ENCODE data around the gene SESN1. TPM values are rescaled to one million over a fixed set of nuclear protein-coding genes. Genes with fewer than 3 reads are reported as not detected.

The SESN1 gene
- total RNA-seq = 14.2 and 23.7 TPM in 2 replicates

GRCh38 chr6:109094416-109095035, at the start of gene SESN1:
SESN1 (minus strand) TSS chr6:109094846; CDS start chr6:109094073, 773 bp downstream.

GRCh38 chr6:109095036-109095834, 589 bp upstream of the SESN1 start, which contains the start of gene CEP57L1:
CEP57L1 (plus strand) TSS chr6:109095507; CDS start chr6:109145222, 49,715 bp downstream.

Other genes starting within 250 kb of the SESN1 start
- 1.00 and 1.7 TPM in 2 replicates for gene ARMC2, start 246.4 kb downstream of the SESN1 start, total RNA-seq
- 27.0 and 42.4 TPM in 2 replicates for gene CEP57L1, start 661 bp upstream of the SESN1 start, total RNA-seq

All from uterine smooth muscle cell (primary cell).